NCI-H1436 treated with DMSO at 0.1 percent for 48 hours (cell line): ENCODE measurements around the gene DCDC2B.

Source experiments
- DNase-seq: peaks from one replicate; lab custom pipeline; 2025; lab: John Stamatoyannopoulos, UW

The DCDC2B gene

DNA sequence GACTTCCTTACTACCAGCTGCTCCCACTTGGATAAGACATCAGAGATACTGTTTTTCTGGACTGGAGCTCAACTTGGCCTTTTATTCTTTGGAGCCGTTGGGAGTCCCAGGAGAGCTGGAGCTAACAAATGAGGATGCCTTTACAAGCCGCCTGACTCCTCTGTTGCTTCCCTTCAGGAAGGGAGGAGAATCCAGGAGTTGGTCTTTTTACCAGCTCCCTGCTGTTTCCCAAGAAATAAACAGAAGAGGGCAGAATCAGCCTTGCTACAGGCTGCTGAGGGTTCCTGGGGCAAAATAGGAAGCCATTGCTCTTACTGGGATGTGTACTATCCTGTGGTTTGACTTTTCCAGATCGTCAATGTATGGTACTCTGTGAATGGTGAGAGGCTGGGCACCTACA is 14.8 kb downstream of the DCDC2B start:
- DNase-seq = no peak

DNA sequence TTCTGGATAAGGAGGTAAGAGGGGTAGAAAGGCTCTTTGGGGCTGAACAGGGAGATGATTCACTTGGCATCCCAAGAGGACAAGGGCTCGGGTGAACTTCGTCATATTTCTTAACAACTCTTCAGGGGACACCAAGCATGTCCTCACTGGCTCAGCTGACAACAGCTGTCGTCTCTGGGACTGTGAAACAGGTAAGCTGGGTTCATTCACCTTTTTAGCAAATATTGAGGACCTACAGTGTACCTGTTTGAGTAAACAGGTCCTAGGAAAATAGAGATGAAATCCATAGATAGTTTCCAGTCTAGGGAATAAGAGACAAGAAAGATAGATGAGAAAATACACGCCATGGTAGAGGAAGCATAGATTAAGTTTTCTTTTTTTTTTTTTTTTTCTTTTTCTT is 15.4 kb downstream of the DCDC2B start:
- DNase-seq = no peak

DNA sequence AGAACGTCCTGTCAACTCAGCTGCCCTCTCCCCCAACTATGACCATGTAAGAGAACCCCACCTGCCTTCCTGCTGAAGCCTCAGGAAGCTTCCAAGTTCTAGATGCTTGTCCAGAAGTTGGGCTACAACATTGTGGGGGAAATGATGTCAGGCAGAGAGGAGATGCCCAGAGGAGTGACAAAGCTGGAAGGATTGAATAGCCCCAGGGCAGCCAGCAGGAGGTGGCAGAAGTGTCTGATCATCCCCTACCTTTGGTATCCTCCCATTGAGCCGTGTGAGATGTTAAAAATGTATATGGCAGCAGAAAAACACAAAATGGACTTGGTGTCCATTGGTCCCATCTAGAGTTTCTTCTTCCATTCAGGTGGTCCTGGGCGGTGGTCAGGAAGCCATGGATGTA is 19.9 kb downstream of the DCDC2B start:
- DNase-seq = no peak

DNA sequence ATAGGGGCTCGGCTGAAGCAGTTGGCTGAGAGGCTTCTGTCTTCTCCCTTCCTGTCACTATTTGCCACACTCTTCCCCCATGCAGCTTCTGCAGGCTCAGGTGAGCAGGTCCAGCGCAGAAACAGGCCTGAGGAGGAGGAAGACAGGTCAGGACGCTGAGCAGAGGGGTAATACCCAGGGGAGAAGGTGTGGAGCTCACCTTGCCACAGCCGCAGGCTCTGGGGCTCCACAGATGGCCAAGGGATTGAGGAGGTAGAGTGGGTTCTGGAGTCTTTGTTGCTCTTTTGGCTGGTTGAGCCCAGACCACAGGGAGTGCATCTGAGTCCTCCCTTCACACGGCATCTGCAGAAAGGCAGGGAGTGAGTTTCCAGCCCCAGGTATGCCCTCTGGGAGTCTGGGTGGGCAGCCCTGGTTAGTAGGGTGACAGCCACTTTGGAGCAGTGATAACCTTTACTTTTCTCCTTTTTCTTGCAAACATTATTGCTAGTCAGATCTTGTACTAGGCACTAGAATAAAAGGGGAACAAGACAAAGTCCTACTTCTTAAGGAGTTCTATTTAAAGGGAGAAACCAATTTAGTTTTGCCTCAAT is 23.0 kb downstream of the DCDC2B start:
- no peak for DNase-seq

DNA sequence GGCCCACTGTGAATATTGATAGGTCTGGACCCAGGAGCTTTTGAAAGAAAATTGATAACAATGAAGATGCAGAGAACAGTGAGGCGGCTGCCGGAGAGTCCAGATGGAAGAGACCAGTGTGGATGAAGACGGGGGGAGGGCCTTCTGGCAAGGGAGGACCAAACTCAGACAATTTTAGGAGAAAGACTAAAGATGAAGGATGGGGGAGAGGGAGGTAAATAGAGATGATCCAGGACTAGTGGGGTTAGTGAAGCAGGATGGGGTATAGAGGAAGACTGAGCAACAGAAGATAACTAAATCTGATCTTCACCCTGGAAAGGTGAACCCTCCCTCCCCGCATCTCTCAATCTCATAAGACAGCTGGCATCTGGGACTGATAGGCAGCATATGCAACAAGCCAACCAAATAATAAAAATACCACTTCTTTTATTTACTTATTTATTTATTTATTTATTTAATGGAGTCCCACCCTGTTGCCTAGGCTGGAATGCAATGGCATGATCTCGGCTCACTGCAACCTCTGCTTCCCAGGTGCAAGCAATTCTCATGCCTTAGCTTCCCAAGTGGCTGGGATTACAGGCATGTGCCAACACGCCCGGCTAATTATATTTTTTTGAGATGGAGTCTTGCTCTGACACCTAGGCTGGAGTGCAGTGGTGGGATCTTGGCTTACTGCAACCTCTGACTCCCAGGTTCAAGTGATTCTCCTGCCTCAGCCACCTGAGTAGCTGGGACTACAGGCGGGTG is 23.8 kb downstream of the DCDC2B start:
- no peak for DNase-seq

DNA sequence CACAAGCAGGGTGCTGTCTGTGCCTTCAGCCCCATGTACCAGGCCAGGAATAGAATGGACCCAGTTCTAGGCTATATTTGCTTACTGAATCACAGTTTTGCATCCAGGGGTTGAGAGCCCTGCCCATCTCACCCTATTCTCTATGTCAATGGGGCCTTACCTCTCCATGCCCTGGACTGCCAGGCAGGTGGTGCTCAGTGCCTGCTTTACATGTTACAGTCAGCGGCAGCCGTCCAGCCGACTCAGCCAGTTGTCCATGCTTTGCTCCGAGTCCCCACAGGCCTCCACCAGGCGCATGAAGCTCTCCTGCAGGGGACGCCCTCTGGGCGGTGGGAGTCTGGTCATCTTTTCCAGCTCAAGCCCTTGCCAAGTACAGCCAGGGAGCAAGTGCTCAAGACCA is 25.9 kb downstream of the DCDC2B start:
- DNase-seq = no peak

DNA sequence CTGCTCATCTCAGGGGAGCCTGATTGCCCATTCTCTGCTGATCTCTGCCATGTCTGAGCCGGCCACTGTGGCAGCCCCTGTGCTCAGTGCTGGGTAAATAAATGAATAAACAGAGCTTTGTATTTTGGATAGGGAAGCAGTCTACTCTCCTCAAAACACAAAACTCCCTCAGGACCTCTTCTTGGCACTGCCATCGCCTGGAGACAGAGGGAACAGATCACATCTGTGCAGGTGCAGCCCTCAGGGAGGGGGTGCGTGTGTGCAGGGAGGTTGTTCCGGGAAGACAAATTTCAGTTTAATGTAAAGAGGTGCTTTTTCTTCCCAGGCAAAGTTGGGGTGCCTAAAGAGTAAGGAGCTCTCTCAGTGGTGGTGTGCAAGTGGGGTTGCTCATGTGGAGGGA is 30.4 kb downstream of the DCDC2B start:
- DNase-seq = no peak

DNA sequence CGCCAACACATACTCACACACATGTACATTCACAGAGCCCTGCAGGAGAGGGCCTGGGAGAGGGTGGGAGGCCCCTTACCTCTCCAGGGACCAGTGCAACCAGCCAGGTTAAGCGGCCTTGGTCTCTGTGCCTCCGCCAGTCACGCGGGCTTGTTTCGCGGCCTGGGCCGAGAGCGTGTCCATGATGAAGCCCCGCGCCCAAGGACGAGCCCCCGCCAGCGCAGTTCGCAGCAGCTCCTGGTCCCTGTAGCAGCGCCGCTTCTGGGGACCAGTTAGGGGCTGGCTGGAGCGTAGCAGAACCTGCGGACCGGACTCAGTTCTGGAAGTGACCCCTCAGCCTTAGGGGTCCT is 30.9 kb downstream of the DCDC2B start:
- no peak for DNase-seq

DNA sequence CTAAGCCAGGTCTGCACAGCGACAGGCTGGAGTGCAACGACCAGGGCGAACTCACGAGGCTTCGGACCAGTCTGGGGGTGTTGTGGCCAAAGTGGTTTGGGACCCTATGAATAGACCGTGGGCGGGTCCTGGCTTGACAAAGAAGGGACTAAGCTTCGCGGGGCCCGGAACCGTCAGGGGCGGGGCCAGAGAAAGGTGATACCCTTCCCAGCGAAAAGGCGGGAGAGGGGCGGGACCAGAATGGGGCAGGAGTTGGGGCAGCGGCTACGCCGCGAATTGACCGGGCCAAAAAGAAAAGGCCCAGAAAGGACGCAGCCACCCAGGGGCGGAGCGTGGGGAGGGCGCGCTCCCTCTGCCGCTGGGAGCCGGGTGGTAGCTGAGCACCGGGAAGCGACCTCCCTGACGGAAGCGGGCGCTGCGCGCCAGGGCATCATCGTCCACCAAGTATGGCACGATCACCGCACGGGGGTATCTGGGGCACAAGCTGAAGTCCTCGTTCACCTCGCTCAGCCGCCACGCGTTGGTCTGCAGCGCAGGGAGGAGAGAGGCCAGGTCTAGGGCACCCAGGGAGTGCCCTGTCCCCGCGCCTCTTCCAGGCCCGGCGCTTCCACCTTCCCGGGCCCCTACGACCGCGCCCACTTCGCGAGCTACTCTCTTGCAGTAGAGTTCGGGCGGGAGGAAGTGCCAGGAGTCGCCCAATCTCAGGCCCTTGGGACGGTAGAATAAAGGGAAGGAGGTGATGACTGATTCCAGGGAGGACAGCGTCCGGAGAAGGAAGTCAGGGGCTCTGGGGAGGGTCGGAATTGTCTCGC is 31.5 kb downstream of the DCDC2B start:
- DNase-seq = peak; percentile 37

DNA sequence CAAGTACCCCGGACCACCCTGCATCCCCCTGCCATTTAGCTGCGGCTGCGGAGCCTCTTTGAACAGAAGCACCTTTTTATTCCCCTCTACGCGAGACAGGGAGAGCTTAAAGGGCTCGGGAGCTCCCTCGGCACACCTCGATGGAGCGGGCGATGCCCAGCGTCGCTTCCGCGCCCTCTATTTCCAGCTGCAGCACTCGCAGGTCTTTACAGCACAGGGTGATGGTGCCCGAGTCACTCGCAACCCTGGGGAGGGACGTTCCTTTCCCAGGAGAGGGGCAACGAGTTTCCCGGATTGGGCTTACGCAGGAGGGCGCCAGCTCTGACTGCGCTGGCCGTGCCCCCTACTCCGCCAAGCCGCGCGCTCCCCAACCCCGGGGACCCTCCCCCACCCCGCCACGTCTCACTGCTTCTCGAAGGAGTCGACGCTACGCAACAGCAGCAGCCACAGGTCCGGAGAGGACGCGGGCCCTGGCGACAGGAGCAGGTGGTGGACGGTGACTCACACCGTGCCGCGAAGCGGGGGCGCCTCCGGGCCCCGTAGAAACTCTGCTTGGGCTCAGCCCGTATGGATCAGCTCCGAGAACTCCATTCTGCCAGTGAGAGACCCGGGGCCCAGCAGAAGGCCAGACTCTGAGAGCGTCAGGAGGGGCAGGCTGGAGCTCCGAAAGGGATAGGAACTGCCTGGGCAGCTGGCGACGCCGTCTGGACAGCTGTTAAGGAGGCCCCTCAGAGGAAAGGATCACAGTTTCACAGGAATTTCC is 32.3 kb downstream of the DCDC2B start:
- DNase-seq = no peak

DNA sequence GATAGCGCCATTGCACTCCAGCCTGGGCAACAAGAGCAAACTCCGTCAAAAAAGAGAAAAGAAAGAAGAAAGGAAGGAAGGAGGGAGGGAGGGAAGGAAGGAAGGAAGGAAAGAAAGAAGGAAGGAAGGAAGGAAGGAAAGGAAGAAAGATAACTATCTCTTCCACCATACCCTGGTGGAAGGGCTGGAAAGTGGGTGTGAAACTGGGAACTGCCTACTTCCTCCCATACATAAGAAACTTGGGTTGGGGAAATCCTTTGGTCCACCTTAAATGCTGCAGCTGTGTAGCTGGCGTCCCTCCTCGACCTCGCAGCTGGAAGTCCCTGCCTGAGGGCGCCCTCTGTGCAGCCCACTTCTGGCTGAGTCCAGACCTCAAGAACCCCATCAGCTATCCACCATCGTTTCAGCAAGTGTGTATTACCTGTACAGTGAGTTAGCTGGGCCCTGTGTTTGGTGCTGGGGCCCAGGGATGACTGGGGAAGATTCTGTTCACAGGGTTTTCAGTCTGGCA is 33.5 kb downstream of the DCDC2B start:
- DNase-seq = no peak

DNA sequence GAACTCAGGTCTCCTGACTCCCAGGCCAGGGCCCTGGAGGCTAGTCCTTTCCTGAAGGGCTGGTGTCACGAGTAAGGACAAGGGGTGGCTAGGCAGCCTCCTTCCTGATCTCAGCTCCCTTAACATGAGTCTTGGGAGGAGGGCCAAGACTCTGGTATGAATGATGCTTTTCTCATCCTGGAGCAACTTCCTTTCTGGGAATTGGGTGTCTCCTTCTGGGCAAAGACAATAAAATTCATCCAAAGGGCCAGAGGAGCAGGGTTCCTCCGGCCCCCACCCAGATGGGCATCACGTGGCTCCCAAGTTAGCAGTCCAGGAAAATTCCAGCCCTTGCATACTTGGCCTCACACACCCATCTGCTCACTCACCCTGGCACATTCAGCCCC is 38.0 kb downstream of the DCDC2B start, which contains the start of gene FAM167B:
Gene FAM167B, plus strand, starts transcription at position 335 of the 386 bp plus-strand sequence. CDS start 200 bp downstream, outside the sequence.
- DNase-seq = no peak

DNA sequence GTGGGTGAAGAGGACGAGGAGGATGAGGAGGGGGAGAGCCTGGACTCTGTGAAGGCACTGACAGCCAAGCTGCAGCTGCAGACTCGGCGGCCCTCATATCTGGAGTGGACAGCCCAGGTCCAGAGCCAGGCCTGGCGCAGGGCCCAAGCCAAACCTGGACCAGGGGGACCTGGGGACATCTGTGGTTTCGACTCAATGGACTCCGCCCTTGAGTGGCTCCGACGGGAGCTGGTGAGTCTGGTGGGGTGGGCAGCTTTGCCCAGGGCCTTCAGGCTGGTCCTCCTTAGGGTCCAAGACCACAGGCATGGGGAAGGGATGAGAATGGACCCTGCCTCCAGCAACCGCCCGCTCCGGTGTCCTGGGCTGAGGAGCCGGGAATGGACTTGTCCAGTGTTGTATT is 38.6 kb downstream of the DCDC2B start:
- no peak for DNase-seq

DNA sequence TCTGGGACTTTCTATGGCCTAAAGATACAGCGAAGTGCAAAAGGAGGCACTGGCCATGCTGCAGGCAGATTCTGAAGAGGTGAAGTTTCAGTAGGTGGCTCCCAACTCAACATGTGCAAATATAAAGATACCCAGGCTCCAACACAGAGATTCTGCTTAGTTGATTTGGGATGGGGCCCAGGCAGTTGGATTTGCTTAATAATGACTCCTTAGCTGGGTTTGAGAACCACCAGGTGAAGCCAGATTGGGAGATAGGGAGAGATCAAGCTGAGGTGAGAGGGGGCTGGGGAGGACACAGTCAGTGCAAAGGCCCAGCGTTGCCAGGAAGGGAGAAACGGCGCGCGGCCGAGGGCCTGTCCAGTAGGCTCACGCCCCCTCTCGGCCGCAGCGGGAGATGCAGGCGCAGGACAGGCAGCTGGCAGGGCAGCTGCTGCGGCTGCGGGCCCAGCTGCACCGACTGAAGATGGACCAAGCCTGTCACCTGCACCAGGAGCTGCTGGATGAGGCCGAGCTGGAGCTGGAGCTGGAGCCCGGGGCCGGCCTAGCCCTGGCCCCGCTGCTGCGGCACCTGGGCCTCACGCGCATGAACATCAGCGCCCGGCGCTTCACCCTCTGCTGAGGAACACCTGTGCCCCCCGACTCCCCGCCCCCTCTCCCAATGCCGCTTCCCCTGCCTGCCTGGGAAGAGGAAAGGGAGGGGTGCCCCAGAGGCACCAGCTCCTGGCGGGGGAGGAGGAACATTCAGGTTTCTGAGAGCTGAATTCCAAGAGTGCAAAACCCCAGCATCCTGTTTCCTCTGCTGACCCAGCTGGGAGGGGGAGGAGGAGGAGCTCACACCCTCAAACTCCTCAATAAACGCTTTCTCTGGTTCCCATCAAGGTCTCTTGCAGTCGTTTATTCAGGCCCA is 39.3 kb downstream of the DCDC2B start:
- DNase-seq = peak; percentile 23

DNA sequence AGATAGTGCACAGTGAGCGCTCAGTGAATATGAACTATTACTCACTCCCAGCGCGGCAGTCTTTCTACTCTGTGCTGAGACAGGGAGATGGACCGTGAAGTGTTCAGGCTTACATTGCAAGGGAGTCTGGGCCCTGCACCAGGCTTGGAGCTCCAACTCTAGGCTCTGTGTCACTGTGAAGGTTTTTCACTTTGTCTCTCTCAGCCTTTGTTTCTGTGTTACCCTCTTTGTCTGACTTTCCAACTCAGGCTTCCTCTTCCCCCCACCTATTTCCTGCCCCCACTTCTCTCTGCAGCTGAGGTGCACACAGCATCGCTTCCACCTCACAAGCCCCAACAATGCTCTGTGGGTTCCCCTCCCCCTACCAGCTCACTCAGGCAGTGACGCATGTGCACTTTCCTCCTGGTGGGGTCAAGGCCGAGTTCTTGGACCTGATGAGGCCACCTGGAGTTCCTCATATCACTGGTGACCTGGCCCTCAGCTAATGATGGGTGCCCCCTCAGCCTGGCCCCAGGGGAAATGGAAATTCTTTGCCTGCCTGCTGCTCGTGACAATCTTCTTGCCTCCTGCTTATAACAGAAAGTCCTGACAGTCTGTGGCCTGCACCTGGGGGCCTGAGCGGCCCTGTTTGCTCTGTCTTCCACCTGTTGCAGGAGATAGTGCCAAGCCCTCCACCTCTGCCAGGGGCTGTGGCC is 41.1 kb downstream of the DCDC2B start:
- DNase-seq = no peak

DNA sequence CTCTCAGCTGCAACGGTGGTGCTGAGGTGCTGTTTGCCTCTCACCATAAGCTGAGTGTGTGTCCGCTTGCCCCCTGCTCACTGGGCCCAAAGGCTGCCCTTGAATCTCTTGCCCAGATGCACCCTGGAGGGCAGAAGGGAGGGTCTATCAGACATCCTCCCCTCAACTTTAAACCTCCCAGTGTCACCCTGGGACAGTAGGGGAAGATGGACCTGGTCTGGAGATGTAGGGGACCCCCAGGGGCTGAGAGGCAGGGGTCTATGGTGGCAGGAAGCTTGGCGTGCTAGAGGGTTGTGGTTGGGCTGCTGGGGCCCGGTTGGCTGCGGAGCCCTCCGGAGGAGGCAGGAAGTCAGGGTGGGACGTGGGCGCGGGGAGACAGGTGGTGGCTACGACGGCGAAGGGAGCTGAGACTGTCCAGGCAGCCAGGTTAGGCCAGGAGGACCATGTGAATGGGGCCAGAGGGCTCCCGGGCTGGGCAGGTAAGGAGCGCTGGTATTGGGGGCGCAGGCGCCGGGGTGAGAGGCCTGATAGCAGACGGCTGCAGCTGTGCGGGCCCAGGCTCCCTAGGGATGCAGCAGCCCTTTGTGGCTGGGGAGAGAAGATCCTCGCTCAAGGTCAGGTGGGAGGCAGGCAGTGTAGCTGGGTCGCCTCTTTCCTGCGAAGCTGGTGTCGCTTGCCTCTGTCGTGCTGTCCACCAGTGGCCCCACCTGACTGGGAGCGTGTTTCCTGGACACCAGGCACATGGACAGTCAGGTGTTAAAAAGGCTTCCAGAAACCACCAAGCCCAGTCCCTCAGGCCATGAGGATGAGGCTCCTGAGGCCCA is 42.2 kb downstream of the DCDC2B start, which contains the start of gene LCK:
Gene LCK, plus strand, starts transcription at position 373 of the 824 bp plus-strand sequence. CDS start 23,065 bp downstream, outside the sequence.
- no peak for DNase-seq

DNA sequence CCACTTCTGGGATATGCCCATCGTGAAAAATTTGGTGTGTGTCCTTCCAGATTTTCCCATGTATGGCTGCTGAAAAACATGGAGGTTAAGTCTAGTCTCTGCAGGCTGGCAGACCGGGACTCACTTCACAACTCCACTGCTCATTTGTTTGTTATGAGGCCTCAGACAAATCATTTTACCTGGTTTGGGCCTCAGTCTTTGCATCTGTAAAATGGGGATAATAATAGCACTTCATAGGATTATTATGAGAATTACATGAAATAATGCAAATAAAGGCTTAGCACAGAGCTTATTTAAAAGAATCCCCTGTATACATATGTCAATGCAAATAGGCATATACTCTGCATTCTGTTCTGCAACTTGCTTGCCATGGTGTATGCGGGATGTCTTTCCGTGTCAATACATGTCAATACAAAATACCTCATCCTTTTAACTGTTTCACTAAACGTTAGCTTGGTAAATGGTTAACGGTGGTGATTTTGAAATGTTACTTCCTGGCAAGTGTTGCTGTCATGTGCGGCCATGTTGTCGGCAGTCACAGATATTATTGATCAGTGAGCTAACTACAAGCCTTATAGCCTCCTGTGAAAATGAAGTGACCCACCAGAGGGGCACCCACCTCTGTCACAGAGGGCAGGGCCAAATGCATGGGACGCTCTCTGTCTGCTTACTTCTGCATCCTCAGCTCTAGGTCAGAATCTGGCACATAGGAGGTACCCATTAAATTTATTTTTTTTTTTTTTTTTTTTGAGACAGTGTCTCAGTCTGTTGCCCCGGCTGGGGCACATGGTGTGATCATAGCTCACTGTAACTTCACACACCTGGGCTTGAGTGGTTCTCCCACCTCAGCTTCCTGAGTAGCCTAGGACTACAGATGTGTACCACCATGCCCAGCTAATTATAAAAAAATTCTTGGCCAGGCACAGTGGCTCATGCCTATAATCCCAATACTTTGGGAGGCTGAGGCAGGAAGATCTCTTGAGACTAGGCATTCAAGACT is 46.5 kb downstream of the DCDC2B start:
- DNase-seq = no peak
